Measurements from ENCODE around the gene DAD1. TPM values are rescaled to one million over a fixed set of nuclear protein-coding genes. Genes with fewer than 3 reads are reported as not detected.

Gene DAD1
- total and polyA plus RNA-seq, 9 donors, result 117 to 310 (median 143) TPM

GRCh38 chr14:22587247-22587646 is 1.8 kb downstream of the DAD1 start:
- Histone ChIP-seq H3K4me1 (ENCODE audit: insufficient read depth) (peaks cover 5% of the 10 kb centered on the region), H3K27me3 (no peaks in the 10 kb centered on the region), H3K36me3 (no peaks in the 10 kb centered on the region), H3K9me3 (no peaks in the 10 kb centered on the region), H3K27ac (no peak overlapping the region), H3K4me3 (no peak overlapping the region)
- intact Hi-C loops (cut with DNase I), result loop anchor here in 1 of 4 donors (10.0 kb wide), 1 partner anchor 248 kb away; the partner anchor contains the start of gene MMP14
- no peak for DNase-seq
- TF ChIP-seq POLR2A (IDR thresholded peaks at IDR 0.05) (no peak), CTCF (IDR thresholded peaks at IDR 0.05) (no peak), EP300 (IDR thresholded peaks at IDR 0.05) (no peak)
- WGBS, 3 donors, result 86 to 90% (median 89%) methylated on average over 5 of the region's 5 CpGs

- Histone ChIP-seq H3K9me3 (no peaks in the 10 kb centered on the region), H3K27ac (no peak overlapping the region), H3K27me3 (no peaks in the 10 kb centered on the region), H3K4me1 (ENCODE audit: insufficient read depth) (peaks cover 9% of the 10 kb centered on the region), H3K4me3 (no peak overlapping the region), H3K36me3 (no peaks in the 10 kb centered on the region)
- WGBS, 3 donors, result 76 to 85% (median 76%) methylated on average over 1 of the region's 1 CpG
- TF ChIP-seq CTCF (IDR thresholded peaks at IDR 0.05), result no peak
- TF ChIP-seq EP300 (IDR thresholded peaks at IDR 0.05), result no peak
- TF ChIP-seq POLR2A (IDR thresholded peaks at IDR 0.05), result no peak
- no peak for DNase-seq
- intact Hi-C loops (cut with DNase I), result loop anchor here in 1 of 4 donors (10.0 kb wide), 1 partner anchor 251 kb away; the partner anchor contains the start of gene MMP14
Measured at GRCh38 chr14:22583994-22584393, 5.0 kb downstream of the DAD1 start.

GRCh38 chr14:22580625-22581024 is 8.4 kb downstream of the DAD1 start:
- 56 to 66% (median 65%) methylated on average over 2 of the region's 2 CpGs for WGBS, 3 donors
- no peak for DNase-seq
- H3K4me1 ChIP-seq (ENCODE audit: insufficient read depth), result peaks cover 6% of the 10 kb centered on the region
- intact Hi-C loops (cut with DNase I), result loop anchor here in 1 of 4 donors (10.0 kb wide), 1 partner anchor 254 kb away; the partner anchor contains the start of gene MMP14
- H3K9me3 ChIP-seq, result no peaks in the 10 kb centered on the region
- no peaks in the 10 kb centered on the region for H3K27me3 ChIP-seq
- H3K4me3 ChIP-seq, result no peak overlapping the region
- H3K36me3 ChIP-seq, result no peaks in the 10 kb centered on the region
- no peak overlapping the region for H3K27ac ChIP-seq
- TF ChIP-seq EP300 (IDR thresholded peaks at IDR 0.05) (no peak), CTCF (IDR thresholded peaks at IDR 0.05) (no peak), POLR2A (IDR thresholded peaks at IDR 0.05) (no peak)

- WGBS, 3 donors, result 74 to 85% (median 82%) methylated on average over 3 of the region's 3 CpGs
- no peaks in the 10 kb centered on the region for H3K9me3 ChIP-seq
- no peak overlapping the region for H3K27ac ChIP-seq
- H3K36me3 ChIP-seq, result no peaks in the 10 kb centered on the region
- H3K27me3 ChIP-seq, result no peaks in the 10 kb centered on the region
- H3K4me1 ChIP-seq (ENCODE audit: insufficient read depth), result peaks cover 6% of the 10 kb centered on the region
- no peak overlapping the region for H3K4me3 ChIP-seq
- TF ChIP-seq CTCF (IDR thresholded peaks at IDR 0.05) (no peak), POLR2A (IDR thresholded peaks at IDR 0.05) (no peak), EP300 (IDR thresholded peaks at IDR 0.05) (no peak)
- no peak for DNase-seq
- intact Hi-C loops (cut with DNase I), result loop anchor here in 2 of 4 donors (10.0 kb wide), 2 partner anchors 245 to 255 kb away; partner anchors contain the start of genes MMP14 (in 1 of the 2) and MRPL52 (in 1 of the 2)
Measured at GRCh38 chr14:22579881-22580280, 9.1 kb downstream of the DAD1 start.
